ENCODE data around the gene DIO3. TPM values are rescaled to one million over a fixed set of nuclear protein-coding genes. Genes with fewer than 3 reads are reported as not detected.
A peak's percentile ranks its signal among the peaks of the same experiment; 100 is the strongest.

DIO3 gene
- polyA plus RNA-seq, 1 donor from 2014 or later: not detected

DNA sequence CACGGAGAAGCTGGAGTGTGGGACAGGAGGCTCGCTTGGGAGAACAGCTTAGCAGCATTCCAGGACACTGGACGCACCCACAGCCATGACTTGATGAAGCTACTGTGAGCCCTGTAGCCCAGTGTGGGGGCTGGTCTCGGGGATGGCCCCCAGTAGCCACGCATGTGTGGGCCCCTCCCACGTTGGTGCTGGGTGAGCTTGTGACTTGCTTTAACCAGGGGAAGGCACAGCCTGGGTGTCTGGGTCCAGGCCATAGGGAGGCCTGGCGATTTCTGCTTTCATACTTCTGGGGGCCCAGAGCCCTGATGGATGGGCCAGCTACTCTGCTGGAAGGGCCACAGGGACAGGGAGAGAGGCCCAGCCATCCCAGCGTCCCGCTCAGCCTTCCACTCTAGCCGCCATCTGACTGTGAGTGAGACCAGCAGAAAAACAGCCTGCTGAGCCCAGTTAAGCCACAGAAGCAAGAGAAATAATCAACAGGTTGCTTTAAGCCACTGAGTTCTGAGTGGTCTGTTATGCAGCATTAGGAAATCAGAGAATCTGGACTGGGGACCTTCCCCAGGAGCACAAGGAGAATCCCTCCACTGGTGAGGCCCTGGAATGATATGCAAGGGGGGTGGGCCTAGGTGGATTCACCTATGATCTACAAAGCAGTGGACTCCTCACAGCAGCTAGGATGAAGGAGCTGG lies 16.1 kb downstream of the DIO3 start:
- Mint-ChIP-seq H3K36me3 (no peaks in the 10 kb centered on the region), H3K4me1 (no peaks in the 10 kb centered on the region), H3K27me3 (peaks cover 11% of the 10 kb centered on the region), H3K4me3 (no peak overlapping the region), H3K27ac (no peak overlapping the region), H3K9me3 (peaks cover 0 to 3% (median 2%) of the 10 kb centered on the region in 3 donors)

DNA sequence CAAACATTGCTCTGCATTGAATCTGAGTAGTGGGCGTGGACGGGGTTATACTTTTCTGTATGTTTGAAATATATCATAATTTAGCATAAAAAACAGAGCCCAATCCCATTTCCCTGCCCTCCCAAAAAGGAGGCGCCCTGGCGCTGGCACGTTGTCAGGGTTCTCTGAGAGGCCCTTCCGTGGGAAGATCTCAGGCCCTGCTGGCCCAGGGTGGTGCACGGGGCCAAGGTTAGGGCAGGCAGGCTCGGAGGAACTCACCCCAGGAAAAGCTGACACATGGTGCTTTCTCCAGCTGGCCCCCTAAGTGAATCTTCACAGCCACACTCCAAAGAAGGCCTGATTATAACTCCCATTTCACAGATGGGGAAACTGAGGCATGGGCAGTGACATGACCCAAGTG lies 17.2 kb downstream of the DIO3 start:
- Mint-ChIP-seq H3K36me3 (no peaks in the 10 kb centered on the region), H3K9me3 (peaks cover 0 to 3% (median 2%) of the 10 kb centered on the region in 3 donors), H3K4me1 (no peaks in the 10 kb centered on the region), H3K27me3 (peaks cover 6% of the 10 kb centered on the region), H3K4me3 (no peak overlapping the region), H3K27ac (no peak overlapping the region)

DNA sequence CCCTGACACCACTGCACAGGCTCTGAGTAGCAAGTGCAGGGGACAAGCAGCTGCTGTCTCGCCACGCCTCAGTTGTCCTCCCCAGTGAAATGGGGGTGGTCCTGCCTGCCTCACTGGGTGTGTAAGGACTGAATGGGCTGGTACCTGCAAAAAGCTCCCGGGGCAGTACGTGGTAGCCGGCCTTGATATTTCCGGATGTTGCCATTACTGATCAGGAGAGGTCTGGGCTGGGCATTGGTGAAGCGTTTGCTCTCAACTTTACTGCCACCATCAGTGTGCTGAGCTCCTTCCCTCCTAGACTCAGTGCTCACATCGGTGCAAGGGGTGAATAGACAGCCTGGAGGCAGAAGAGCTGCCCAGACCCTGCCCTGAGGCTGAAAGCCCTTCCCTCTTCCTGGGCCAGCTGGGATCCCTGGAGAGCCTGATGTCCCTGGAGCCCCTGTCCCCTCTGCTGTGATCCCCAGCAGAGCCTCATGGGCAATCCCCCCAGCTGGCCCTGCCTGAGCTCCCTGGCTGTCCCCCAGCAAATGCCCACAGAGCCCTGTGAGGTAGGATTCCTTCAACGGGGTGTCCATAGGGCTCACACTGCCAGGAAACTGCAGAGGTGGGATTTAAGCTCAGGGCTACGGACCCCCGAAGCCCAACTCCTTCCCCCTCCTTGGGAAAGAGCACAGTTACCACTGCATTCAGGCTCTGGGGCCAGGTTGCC lies 18.2 kb downstream of the DIO3 start:
- Mint-ChIP-seq H3K27ac (no peak overlapping the region), H3K4me3 (no peak overlapping the region), H3K9me3 (peaks cover 0 to 3% (median 2%) of the 10 kb centered on the region in 3 donors), H3K4me1 (no peaks in the 10 kb centered on the region), H3K36me3 (no peaks in the 10 kb centered on the region), H3K27me3 (peaks cover 5% of the 10 kb centered on the region)

DNA sequence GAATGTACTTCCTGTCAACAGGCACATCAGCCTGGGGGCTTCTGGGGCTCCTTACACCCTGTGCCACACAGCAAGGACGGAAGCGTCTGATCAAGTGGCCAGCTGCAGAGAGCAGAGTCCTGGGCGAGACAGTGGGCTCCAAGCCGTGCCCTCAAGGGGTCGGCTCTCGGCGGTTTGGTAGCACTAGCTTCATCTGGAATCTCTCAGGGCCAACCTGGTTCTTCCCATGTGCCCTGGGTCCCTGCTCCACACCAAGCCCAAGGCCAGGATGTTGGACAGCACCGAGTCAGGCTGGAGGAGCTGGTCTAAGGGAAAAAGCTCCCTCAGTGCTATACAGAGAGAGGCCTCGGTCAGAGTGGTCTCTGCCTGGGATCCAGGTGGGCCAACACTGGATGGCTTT lies 20.5 kb downstream of the DIO3 start:
- Mint-ChIP-seq H3K27me3 (peaks cover 5% of the 10 kb centered on the region), H3K27ac (no peak overlapping the region), H3K9me3 (peaks cover 0 to 2% (median 0%) of the 10 kb centered on the region in 3 donors), H3K4me3 (no peak overlapping the region), H3K4me1 (no peaks in the 10 kb centered on the region), H3K36me3 (peaks cover 2% of the 10 kb centered on the region)

DNA sequence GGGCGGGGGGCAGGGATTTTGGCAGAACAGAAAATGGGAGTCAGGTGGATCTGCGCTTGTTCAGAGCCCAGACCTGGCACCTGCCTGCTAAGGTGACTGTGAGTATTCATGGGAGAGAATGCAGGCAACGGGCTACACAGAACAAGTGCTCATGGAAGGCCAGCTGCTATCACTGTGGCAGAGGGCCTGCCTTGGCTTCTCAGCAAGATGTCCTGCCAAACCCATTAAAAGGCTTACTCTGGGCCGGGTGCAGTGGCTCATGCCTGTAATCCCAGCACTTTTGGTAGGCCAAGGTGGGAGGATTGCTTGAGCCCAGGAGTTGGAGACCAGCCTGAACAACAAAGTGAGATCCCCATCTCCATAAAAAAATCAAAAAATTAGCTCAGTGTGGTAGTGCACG lies 21.0 kb downstream of the DIO3 start:
- peaks cover 5% of the 10 kb centered on the region for H3K27me3 Mint-ChIP-seq
- H3K36me3 Mint-ChIP-seq: peaks cover 2% of the 10 kb centered on the region
- H3K4me1 Mint-ChIP-seq: no peaks in the 10 kb centered on the region
- no peak overlapping the region for H3K27ac Mint-ChIP-seq
- H3K9me3 Mint-ChIP-seq: peaks cover 0 to 2% (median 0%) of the 10 kb centered on the region in 3 donors
- H3K4me3 Mint-ChIP-seq: no peak overlapping the region

DNA sequence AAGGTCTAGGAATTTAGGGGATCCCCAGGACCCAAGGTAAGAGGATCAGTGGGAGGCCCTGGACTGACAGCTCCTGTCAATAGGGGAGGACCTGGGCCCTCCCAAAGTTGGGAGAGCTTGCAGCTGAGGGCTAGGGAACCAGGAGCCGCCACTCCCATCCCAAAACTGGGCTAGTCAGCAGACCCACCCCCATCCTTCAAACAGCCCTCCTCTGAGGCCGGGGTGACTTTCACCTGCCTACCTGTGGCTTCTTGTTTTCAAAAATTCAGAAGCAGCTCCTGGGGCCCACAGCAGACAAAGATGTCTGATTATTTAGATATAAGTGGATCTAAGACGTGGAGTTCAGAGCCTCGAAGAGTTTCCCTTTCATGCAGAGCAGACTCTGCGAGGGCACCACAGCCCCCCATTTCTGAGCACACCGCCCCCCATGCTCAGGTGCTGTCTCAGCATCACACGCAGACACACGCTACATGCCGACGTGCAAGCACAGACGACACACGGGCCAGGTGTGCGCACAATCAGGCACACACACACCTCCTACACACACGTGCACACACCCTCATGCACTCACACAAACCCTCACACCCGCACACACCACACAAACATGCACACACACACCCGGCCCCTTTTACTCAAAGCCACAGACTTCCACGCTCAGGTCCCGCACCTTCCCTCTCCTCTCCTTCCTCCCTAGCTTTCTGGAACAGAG lies 21.9 kb downstream of the DIO3 start:
- no peak overlapping the region for H3K27ac Mint-ChIP-seq
- H3K4me1 Mint-ChIP-seq: peaks cover 0 to 1% (median 0%) of the 10 kb centered on the region in 3 donors
- peaks cover 5% of the 10 kb centered on the region for H3K27me3 Mint-ChIP-seq
- H3K9me3 Mint-ChIP-seq: peaks cover 0 to 2% (median 0%) of the 10 kb centered on the region in 3 donors
- peaks cover 2% of the 10 kb centered on the region for H3K36me3 Mint-ChIP-seq
- peak overlapping the region in 1 of 4 donors; percentile 7 for H3K4me3 Mint-ChIP-seq

DNA sequence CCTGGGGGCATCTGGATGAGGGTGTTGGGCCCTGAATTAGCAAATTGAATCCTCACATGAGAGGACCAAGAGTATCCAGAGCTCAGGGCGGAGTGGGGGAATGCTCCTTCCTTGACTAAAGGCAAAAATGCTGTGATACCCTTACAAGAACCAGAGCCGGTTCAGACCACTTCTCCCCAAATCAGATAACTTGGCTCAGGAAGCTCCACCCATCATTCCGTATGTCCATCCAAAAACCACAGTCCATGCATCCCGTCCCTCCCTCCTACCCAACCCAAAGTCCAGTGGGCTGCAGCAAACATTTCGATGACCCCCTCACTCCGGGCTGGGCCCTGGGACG lies 22.4 kb downstream of the DIO3 start:
- H3K27me3 Mint-ChIP-seq: peaks cover 4% of the 10 kb centered on the region
- peaks cover 0 to 2% (median 0%) of the 10 kb centered on the region in 3 donors for H3K9me3 Mint-ChIP-seq
- no peak overlapping the region for H3K27ac Mint-ChIP-seq
- H3K4me1 Mint-ChIP-seq: peaks cover 0 to 1% (median 0%) of the 10 kb centered on the region in 3 donors
- peak overlapping the region in 1 of 4 donors; percentile 7 for H3K4me3 Mint-ChIP-seq
- peaks cover 2% of the 10 kb centered on the region for H3K36me3 Mint-ChIP-seq

DNA sequence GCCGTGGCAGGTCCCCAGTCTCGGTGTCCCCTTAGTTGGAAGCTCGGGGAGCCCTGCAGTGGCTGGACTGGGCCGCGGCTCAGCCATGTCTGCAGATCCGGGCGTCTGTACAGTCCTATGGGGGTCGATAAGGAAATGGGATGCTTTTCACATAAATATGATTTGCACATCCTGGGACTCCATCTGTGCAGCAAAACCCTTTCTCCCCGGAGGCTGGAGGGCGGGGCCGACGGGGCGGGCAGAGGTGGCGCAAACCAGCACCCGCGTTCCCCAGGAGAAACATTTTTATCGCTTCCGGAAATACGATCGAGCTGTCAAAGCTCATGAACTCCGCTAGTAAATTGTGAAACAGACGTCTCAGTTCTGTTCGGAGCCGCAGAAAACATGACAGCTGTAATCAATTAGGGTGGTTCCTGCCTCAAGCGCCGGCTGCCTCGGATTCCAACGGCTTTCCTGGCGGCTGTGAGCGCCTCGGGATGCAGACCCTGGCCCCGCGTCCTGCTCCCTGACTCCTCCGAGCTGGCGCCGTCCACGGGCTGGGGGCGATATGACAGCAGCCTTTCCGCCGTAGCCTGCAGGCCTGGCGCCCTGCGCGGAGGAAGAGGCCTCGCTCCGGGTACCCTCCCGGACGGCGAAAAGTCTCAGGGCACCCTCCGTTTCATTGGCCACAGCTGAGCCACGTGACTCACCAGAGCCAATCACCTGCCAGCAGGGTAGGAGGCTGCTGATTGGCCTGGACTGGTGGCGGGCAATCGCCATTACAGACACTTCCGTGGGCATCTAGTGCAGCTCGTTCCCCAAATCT lies 23.0 kb downstream of the DIO3 start:
- no peak overlapping the region for H3K27ac Mint-ChIP-seq
- H3K27me3 Mint-ChIP-seq: peaks cover 1% of the 10 kb centered on the region
- peaks cover 0 to 2% (median 0%) of the 10 kb centered on the region in 3 donors for H3K9me3 Mint-ChIP-seq
- H3K4me1 Mint-ChIP-seq: peaks cover 0 to 1% (median 0%) of the 10 kb centered on the region in 3 donors
- peaks cover 2% of the 10 kb centered on the region for H3K36me3 Mint-ChIP-seq
- no peak overlapping the region for H3K4me3 Mint-ChIP-seq

DNA sequence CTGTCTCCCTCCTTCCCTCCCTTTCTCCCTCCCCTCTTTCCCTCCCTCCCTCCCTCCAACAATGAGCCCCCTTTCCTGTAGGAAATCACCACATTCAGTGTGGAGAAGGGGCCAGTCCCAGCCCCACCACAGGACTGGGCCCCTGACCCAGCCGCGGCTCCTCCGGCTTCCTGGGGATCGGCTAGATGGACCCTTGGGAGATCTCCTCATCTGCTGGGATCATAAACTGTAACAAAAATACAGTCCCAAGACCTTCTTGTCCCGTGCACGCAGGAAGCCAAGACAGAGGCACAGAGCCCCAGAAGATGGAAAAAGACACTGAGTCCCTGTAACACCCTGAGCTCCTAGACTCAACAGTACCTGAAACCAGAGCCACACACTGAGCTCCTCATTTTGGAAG lies 23.9 kb downstream of the DIO3 start:
- Mint-ChIP-seq H3K9me3 (peaks cover 0 to 2% (median 0%) of the 10 kb centered on the region in 3 donors), H3K4me3 (no peak overlapping the region), H3K27me3 (peaks cover 1% of the 10 kb centered on the region), H3K27ac (no peak overlapping the region), H3K4me1 (peaks cover 0 to 1% (median 0%) of the 10 kb centered on the region in 3 donors), H3K36me3 (peaks cover 2% of the 10 kb centered on the region)

DNA sequence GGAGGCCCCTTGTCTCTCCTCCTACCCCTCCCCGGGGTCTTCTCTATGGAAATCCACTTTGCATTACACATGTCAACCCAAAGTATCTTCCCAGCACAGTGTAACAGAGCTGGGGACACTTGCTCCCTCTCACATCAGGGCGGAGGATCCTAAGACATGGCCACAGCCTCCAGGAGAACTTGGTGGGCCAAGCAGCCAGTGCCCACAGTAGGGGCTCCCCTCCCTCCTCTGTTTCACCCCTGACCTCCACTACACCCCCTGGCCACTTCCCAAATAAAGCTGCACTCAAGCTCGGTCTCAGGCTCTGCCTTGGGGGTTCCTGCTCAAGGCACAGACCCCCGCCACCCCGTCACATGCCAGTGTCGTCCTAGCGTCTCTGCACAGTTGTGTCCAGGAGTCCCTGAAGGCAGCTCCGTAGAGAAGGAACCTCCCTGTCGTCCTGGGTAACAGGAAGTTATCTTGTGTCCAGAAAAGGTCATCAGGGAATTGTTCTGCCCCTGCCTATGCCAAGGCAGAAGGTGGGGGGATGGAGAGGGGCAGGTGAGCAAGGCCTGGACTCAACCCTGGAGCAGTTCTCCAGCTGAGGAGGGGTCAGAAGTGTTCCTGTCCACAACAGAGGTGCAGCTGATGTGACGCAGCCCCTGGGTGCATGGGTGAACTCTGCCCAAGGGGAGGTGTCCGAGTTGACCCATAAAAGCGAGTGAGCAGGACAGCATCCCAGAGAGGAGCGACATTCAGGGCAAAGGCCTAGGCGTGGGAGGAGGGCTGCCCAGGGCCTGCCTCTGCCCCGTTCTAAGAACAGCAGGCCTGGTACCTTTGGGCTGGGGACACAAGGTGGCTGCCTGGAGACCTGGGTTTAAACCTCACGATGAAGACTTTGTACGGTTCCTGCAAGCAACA lies 25.5 kb downstream of the DIO3 start:
- Mint-ChIP-seq H3K4me1 (peaks cover 0 to 5% (median 0%) of the 10 kb centered on the region in 3 donors), H3K9me3 (peaks cover 0 to 2% (median 0%) of the 10 kb centered on the region in 3 donors), H3K4me3 (peak overlapping the region in 1 of 4 donors; percentile 39), H3K36me3 (peaks cover 2% of the 10 kb centered on the region), H3K27ac (peak overlapping the region in 1 of 3 donors; percentile 57), H3K27me3 (peaks cover 1% of the 10 kb centered on the region)

DNA sequence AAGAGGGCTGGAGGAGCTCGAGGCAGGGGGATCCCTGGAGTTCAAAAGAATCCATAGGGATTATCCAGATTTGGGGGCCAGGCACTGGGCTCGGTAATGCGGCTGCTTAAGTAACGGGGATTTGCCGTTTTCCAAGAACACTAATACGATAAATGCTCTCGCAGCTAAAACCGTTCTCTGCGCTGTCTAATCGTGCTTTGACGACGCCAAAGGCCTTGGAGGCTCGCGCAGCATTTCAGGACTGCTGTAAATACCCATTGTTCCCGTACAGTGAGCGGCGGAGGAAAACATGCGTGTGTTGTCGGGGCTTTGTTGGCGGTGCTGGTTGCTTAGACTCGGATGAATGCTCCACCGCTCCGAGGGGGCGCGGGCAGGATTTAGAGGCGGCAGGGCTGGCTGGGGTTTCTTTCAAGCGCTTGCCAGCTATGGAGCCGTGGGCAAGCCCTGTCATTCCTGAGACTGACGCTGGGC lies 26.2 kb downstream of the DIO3 start:
- H3K27ac Mint-ChIP-seq: peak overlapping the region in 1 of 3 donors; percentile 57
- no peaks in the 10 kb centered on the region for H3K9me3 Mint-ChIP-seq
- H3K4me1 Mint-ChIP-seq: peaks cover 0 to 5% (median 0%) of the 10 kb centered on the region in 3 donors
- peaks cover 2% of the 10 kb centered on the region for H3K36me3 Mint-ChIP-seq
- H3K4me3 Mint-ChIP-seq: no peak overlapping the region
- peaks cover 1% of the 10 kb centered on the region for H3K27me3 Mint-ChIP-seq

DNA sequence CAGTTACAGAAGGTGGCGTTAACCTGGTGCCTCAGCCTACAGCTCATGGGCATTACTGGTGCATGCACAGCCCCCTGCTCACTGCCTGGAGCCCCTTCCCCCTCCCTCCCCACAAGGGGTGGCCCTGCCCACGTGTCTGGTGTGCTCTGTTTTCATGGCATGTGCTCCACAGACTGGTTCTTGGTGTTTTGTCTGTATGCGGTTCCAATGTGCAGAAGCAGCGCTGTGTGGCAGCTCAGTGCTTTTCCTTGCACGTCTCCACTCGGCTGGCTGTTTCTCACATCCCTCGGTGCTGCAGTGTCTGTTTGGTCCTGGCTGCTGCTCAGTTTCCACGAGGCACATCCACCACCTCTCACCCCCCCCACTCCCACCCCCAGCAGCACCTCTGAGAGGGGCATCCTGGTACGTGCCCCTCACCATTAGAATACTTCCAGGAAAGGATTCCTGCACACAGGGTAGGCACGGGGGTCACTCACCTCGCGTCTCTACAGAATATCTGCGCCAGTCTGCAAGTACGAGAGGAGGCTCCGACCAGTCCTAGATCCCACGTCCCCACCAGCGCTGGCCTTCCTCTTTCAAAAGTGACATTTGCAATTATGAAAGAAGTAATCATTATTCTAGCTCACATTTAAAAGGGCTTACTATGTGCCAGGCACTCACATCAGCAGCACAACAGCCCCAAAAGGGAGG lies 27.1 kb downstream of the DIO3 start:
- Mint-ChIP-seq H3K27me3 (peaks cover 1% of the 10 kb centered on the region), H3K36me3 (peaks cover 2% of the 10 kb centered on the region), H3K27ac (no peak overlapping the region)

DNA sequence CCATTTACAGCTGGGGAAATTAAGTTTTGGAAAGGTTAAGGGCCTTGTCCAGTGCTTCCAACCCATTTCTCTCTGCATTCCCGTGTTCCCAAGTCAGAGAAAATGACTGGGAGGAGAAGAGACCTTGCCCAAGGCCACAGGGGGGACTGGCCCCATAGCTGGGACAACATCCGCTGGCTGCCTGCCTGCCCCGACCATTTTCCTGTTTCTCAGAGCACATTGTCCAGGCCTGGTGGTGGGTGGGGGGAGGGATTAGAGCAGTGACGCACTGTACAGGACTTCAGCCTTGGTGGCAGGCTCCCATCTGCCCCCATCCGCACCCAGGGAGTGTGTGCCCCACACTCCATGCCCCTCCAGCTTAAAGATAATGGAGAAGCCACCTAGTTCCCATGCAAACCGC lies 27.7 kb downstream of the DIO3 start:
- no peak overlapping the region for H3K4me3 Mint-ChIP-seq
- H3K27ac Mint-ChIP-seq: no peak overlapping the region
- no peaks in the 10 kb centered on the region for H3K27me3 Mint-ChIP-seq
- no peaks in the 10 kb centered on the region for H3K9me3 Mint-ChIP-seq
- peaks cover 2% of the 10 kb centered on the region for H3K36me3 Mint-ChIP-seq
- H3K4me1 Mint-ChIP-seq: peaks cover 0 to 5% (median 0%) of the 10 kb centered on the region in 3 donors

More for the DNA sequence above, 27.1 kb downstream of the DIO3 start:
- peaks cover 0 to 5% (median 0%) of the 10 kb centered on the region in 3 donors for H3K4me1 Mint-ChIP-seq
- no peak overlapping the region for H3K4me3 Mint-ChIP-seq
- H3K9me3 Mint-ChIP-seq: no peaks in the 10 kb centered on the region

Data from IgD-negative memory B cell (primary cell).